ENCODE data around the gene CYTH2.

- peak; percentile 1 for TF ChIP-seq POLR2A (IDR thresholded peaks at IDR 0.05; ENCODE audit: extremely low read depth, insufficient read length)
- no peak for TF ChIP-seq CTCF (IDR thresholded peaks at IDR 0.05; ENCODE audit: low read depth, low read length)
These were observed 15.2 kb downstream of the CYTH2 start for GRCh38 chr19:48484247-48484893.
